A375 (cell line): ENCODE results near the gene AASS. TPM values are rescaled to one million over a fixed set of nuclear protein-coding genes. Genes with fewer than 3 reads are reported as not detected.

Experiments used
- small RNA-seq: library from RNA; depleted of rRNA; stranded (forward); fragments of <200 nt; gene quantifications from one replicate; pipeline ENCODE3, GENCODE V24; 2014
- total RNA-seq: library from RNA; depleted of rRNA; stranded (reverse); fragments of >200 nt; shearing (Covaris generic); gene quantifications from 2 replicates; pipeline ENCODE4 v1.2.3, GENCODE V29; 2014; rRNA removed

The AASS gene
- total RNA-seq: 25.0 and 29.3 TPM in 2 replicates

GRCh38 chr7:122143751-122144711, at the start of gene AASS:
Gene AASS (minus strand): TSS chr7:122144249. CDS start chr7:122133726, 10,523 bp downstream.

Small RNAs within 50 kb of the gene (small RNA-seq; reads per million reads assigned to genes)
- gene RNU7-154P: not detected

Other genes starting within 250 kb of the AASS start
- gene FEZF1, start 160.5 kb upstream of the AASS start, total RNA-seq: 0.04 and 0.08 TPM in 2 replicates